ENCODE measurements around the gene HDAC5.
"Not testable (repeated sequence)": the region's sequence is repeated elsewhere in the genome, so short reads cannot be mapped to it uniquely, and the experiment has no call there.

The HDAC5 gene

GRCh38 chr17:44123356-44124117 lies at the start of gene HDAC5:
HDAC5 (minus strand) TSS chr17:44123641; CDS start chr17:44117515, 6,126 bp downstream.
- peak; percentile 99 for DNase-seq

- DNase-seq, result no peak
These were observed 48.6 kb upstream of the HDAC5 start for GRCh38 chr17:44171931-44172455.

- no peak for DNase-seq
These were observed 47.2 kb upstream of the HDAC5 start, which contains the start of gene ASB16 for GRCh38 chr17:44170499-44171201. ASB16 (plus strand) TSS chr17:44170704; CDS start chr17:44170790, 86 bp downstream.

DNA sequence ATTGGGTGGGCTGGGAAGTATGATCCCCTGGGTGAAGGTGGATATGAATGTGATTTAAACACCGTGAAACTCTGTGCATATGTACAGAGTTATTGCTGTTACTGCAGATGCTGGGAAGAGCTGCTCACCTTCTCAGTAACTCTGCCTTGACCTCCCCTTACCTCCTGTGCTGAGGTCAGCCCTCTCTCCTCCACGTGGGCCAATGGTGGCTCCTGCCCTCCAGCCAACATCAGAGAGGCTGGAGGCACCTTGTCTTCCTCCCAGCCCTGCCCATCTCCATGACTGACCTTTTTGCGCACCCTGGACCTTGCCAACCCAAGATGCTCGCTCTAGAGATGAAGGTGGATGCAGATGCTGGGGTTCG lies 46.7 kb upstream of the HDAC5 start:
- no peak for DNase-seq

GRCh38 chr17:44167181-44167861 lies 43.9 kb upstream of the HDAC5 start:
- DNase-seq, result no peak

- DNase-seq, result no peak
These were observed 41.0 kb upstream of the HDAC5 start for GRCh38 chr17:44164476-44164875.

DNA sequence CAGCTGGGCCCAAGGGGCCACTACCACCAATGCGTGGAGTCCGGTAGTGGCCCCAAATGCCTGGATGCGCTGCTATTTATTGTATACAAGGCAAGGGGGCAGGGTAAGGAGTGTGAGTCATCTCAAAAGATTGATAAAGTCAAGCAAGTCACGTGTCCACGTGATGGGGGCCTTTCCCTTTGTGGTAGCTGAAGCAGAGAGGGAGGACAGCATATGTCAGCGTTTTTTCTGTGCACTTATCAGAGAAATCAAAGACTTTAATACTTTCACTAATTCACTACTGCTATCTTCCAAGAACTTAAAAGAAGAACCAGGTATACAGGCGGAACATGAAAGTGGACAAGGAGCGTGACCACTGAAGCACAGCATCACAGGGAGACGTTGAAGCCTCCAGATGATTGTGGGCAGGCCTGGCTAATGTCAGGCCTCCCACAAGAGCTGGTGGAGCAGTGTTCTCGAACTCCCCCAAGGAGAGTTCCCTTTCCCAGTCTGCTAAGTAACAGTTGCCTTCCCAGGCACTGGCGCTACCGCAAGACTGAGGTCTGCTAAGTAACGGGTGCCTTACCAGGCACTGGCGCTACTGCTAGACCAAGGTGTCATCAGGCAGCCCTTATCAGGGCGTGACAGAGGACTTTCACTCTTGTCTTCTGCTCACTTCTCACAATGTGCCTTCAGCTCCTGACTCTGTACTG lies 36.2 kb upstream of the HDAC5 start:
- DNase-seq, result peak; percentile 32

- DNase-seq, result no peak
These were observed 32.0 kb upstream of the HDAC5 start for GRCh38 chr17:44155488-44155887.

GRCh38 chr17:44152875-44153274 lies 29.4 kb upstream of the HDAC5 start:
- no peak for DNase-seq

- DNase-seq, result no peak
These were observed 26.4 kb upstream of the HDAC5 start for GRCh38 chr17:44149750-44150329.

DNA sequence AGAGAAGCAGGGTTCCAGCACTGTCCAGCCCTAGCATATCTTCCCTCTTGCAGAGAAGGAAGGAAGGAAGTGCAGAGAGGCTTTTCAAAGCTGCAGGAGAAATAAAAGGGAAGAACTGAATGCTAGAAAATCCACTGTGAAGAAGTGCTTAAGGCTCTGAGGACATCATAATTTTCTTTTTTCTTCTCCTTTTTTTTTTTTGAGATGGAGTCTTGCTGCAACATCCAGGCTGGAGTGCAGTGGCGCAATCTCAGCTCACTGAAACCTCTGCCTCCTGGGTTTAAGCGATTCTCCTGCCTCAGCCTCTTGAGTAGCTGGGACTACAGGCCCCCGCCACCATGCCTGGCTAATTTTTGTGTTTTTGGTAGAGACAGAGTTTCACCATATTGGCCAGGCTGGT lies 25.6 kb upstream of the HDAC5 start:
- not testable (repeated sequence) for DNase-seq

DNA sequence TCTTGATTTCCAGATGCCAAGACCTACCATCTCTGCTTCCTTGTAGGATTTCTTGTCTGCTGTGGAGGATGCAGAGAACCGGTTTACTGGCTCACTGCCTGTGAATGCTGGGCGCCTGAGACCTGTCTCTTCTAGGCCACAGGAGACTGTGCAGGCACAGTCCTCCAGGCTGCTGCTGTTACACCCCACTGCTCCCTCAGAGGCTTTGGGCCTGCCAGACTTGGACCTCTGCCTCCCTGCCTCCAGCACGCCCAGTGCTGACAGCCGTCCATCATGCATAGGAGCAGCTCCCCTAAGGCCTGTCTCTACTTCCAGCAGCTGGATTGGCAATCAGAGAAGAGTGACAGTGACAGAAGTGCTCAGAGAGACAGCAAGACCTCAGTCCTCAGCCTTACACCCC lies 24.4 kb upstream of the HDAC5 start:
- DNase-seq, result no peak

DNA sequence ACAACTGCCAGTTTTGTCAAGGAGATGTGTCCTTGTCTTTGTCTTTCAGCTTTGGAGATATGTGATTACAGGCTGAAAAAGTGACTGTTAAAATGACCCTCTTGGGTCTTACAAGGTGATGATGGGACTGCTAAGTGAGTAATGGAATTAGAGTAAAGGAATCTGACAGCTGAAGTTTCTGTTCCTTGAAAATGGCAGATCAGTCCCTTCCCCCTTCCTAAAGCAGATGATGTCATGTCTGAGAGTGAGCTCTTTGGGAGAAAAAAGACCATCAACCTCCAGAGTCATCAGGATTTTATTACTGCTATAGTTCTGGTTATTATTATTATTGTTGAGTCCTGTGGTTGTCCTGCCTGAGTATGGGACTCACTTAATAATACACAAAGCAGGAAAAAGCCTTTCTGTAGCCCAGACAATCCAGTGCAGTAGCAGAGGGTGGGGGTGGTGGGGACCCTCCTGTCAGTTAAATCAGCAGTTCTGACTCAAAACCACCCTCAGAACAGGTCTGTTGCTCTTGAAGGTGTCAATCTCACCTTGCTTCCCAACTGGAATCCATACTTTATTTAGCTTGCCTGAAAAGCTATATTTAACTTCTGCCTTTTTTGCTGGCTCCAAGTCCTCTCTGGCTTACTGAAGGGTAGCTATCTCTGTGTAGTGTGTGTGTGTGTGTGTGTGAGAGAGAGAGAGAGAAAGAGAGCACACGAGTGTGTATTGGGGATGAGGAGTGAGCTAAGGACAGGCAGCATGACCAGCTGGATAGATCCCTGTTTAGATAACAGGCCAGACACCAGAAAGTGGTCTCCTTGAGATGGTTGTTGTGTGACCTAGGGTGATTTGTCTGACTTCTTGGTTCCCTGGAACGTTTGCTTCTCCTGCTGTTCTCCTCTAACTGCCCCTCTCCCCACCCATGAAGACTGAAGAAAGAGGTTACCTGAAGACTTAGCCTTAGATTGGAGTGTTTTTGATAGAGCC lies 23.2 kb upstream of the HDAC5 start:
- DNase-seq, result no peak

DNA sequence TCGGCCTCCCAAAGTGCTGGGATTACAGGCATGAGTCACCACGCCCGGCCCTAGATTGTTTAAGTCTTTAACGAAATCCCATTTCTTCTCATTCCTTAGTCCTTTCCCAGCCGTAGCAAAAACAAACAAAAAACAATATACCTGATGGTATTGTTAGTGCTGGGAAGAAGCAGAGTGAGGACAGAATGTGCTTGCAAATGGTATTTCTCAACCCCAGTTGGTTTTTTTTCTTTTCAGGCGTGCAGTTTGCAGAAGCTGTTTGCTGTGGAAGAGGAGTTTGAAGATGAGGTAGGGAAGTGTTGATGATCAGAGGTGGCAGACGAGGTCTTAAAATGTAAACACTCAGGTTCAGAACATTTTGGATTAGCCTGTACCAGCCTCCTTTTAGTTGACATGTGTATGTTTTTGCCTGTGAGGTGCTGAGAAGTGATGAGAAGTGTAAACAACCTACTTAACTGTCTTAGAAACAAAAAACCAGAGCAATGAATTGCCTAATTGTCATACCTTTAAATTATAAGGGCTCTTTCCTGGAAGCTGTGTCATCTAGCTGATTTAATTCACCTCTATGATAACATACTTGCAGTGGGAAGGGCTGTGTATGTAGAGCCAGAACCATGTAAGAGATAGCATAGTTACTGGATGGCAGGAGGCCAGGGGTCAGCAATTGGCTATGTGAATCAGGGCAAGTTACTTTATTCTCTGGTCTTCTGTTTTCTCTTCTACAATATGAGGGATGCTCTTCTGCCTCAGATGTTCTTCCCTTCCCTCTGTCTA lies 21.7 kb upstream of the HDAC5 start:
- no peak for DNase-seq

DNA sequence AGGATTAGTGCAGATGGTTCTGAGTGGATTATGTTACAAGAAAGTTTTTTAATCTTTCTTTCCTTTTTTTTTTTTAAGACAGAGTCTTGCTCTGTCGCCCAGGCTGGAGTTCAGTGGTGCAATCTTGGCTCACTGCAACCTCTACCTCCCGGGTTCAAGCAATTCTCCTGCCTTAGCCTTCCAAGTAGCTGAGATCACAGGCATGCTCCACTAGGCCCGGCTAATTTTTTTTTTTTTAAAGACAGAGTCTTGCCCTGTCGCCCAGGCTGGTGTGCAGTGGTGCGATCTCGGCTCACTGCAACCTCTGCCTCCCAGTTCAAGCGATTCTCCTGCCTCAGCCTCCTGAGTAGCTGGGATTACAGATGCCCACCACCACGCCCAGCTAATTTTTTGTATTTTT lies 20.5 kb upstream of the HDAC5 start:
- not testable (repeated sequence) for DNase-seq

DNA sequence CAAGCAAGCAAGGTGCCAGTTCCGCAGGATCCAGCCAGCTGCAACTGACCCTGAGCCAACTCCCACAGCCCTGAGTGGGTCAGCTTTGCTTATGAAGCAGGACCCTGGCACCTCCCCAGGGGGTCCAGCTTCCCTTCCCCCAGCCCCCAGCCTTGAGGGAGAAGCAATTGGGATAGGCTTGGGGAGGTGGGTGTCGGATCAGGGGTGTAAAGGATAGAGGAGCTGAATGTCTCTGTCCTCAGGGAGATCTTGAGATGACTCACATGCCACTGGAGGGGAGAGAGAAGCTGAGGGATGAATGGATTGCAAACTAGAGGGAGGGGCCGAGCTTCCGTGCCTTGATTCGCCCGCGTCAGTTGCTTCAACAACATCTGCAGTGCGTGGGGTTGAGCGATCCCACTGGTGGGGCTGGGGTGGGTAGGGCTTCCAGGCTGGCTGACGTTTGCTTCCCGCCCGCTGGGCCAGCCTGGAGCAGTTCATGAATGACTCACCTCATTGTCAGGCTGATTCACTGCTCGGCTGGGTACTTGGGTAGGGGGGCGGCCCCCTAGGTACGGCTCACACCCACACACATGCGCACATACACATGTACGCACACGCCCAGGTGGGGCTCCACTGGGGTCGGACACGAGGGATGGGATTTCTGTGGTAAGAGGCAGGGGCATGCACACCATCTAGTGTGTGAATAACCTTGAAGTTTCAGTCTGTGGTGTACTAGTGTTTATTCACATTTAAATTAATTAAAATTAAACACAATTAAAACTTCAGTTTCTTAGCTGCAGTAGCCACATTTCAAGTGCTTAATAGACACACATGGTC lies 14.7 kb upstream of the HDAC5 start:
- DNase-seq, result peak; percentile 56

DNA sequence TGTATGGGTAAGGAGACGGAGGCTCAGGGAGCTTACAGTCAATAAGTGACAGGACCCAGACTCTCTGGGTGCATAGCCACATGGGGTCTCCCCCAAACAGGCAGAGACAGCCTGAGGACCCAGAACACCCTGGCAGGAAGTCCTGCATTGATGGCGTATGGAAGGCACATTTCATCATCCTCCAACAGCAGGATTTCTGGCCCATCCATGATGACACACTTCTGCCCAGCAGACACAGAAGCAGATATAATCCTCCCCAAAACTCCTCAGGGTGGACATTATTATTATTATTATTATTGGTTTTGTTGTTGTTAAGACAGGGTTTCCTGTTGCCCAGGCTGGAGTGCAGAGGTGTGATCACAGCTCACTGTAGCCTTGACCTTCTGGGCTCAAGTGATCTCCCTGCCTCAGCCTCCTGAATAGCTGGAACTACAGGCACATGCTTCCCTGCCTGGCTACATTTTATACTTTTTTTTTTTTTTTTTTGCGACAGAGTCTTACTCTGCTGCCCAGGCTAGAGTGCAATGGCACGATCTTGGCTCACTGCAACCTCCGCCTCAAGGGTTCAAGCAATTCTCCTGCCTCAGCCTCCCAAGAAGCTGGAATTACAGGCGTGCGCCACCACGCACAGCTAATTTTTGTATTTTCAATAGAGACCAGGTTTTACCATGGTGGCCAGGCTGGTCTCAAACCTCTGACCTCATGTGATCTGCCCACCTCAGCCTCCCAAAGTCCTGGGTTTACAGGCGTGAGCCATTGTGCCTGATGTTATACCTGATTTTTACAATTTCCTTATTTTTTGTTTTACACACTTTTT lies 11.5 kb upstream of the HDAC5 start:
- no peak for DNase-seq

GRCh38 chr17:44133918-44134476 lies 10.6 kb upstream of the HDAC5 start:
- no peak for DNase-seq

All from CD4-positive, alpha-beta T cell treated with Interleukin-6 for 4 hours (primary cell).